Measurements from ENCODE around the gene PYHIN1. TPM values are rescaled to one million over a fixed set of nuclear protein-coding genes. Genes with fewer than 3 reads are reported as not detected.

Gene PYHIN1
- polyA plus RNA-seq, 1 of the 3 experiments (the other 2 are of a cell fraction), result not detected

- H3K4me2 ChIP-seq, result peak overlapping the region; percentile 85
These were observed 67.4 kb downstream of the PYHIN1 start for GRCh38 chr1:158998781-158999161.

More at GRCh38 chr1:158998781-158999161, 67.4 kb downstream of the PYHIN1 start:
- Histone ChIP-seq H3K27ac (ENCODE audit: low read depth in 2 of 2, low read length in 1 of 2) (peak overlapping the region; percentile 91 to 97), H3K4me1 (ENCODE audit: control insufficient read depth in 1 of 2, insufficient read depth in 2 of 2, low read depth in 1 of 2, low read length in 1 of 2) (peaks cover 0 to 6% of the 10 kb centered on the region in 2 experiments; a peak in 3 of 4 replicates), H2AFZ (ENCODE audit: low read depth) (peak overlapping the region; percentile 96), H3K9me2 (no peaks in the 10 kb centered on the region), H3K79me2 (ENCODE audit: insufficient read depth) (no peaks in the 10 kb centered on the region), H4K20me1 (ENCODE audit: insufficient read depth) (no peaks in the 10 kb centered on the region), H3K9ac (peak overlapping the region; percentile 73), H3K9me3 (no peaks in the 10 kb centered on the region), H3K36me3 (replicated peaks in 1 of 2; ENCODE audit: control insufficient read depth in 1 of 2, insufficient read depth in 2 of 2, low read length in 1 of 2) (no peaks in the 10 kb centered on the region), H3F3A (replicated peaks; ENCODE audit: insufficient read depth) (peaks cover 11% of the 10 kb centered on the region), H3K27me3 (ENCODE audit: insufficient read depth) (no peaks in the 10 kb centered on the region), H3K4me3 (ENCODE audit: low read depth in 2 of 2, low read length in 1 of 2) (peak overlapping the region; percentile 55 to 71)
- WGBS (ENCODE audit: low lambda C conversion rate), result 15% methylated on average over 13 of the region's 13 CpGs
- CTCF ChIA-PET, result interaction anchor here (0.7 to 1.7 kb wide), 15 partner anchors 9 to 794 kb away, joined by 3 to 20 read pairs (median 4); partner anchors contain the start of genes AIM2 and IFI16
- peak; percentile 33 for DNase-seq
- POLR2A ChIA-PET, result no interaction called here
- TF ChIP-seq TAF1 (IDR thresholded peaks at IDR 0.05; ENCODE audit: borderline replicate concordance, low read depth, low read length) (no peak), SMC3 (IDR thresholded peaks at IDR 0.05; ENCODE audit: low read depth, low read length) (peak; percentile 42; the same call in 1 of the 2 replicates), REST (IDR thresholded peaks at IDR 0.05; ENCODE audit: low read depth, low read length) (no peak), PBX3 (IDR thresholded peaks at IDR 0.05) (no peak), SIN3A (IDR thresholded peaks at IDR 0.05; ENCODE audit: borderline replicate concordance, low read depth, low read length) (no peak), JUND (IDR thresholded peaks at IDR 0.05) (no peak), RXRA (IDR thresholded peaks at IDR 0.05; ENCODE audit: borderline replicate concordance, low read depth) (no peak), EP300 (IDR thresholded peaks at IDR 0.05; ENCODE audit: borderline replicate concordance in 1 of 2, low read depth in 1 of 2, low read length in 1 of 2) (no peak), FOSL2 (IDR thresholded peaks at IDR 0.05; ENCODE audit: borderline replicate concordance, low read depth) (no peak), NRF1 (IDR thresholded peaks at IDR 0.05; ENCODE audit: low read depth, low read length) (peak; percentile 45; the same call in 1 of the 2 replicates), RAD21 (IDR thresholded peaks at IDR 0.05; ENCODE audit: low read length) (peak; percentile 79), MAX (IDR thresholded peaks at IDR 0.05; ENCODE audit: low read depth) (0 out of 2 replicates have a peak, but pooled peaks have one; percentile 31)
- TF ChIP-seq, protein P1, sequence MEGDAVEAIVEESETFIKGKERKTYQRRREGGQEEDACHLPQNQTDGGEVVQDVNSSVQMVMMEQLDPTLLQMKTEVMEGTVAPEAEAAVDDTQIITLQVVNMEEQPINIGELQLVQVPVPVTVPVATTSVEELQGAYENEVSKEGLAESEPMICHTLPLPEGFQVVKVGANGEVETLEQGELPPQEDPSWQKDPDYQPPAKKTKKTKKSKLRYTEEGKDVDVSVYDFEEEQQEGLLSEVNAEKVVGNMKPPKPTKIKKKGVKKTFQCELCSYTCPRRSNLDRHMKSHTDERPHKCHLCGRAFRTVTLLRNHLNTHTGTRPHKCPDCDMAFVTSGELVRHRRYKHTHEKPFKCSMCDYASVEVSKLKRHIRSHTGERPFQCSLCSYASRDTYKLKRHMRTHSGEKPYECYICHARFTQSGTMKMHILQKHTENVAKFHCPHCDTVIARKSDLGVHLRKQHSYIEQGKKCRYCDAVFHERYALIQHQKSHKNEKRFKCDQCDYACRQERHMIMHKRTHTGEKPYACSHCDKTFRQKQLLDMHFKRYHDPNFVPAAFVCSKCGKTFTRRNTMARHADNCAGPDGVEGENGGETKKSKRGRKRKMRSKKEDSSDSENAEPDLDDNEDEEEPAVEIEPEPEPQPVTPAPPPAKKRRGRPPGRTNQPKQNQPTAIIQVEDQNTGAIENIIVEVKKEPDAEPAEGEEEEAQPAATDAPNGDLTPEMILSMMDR (IDR thresholded peaks at IDR 0.05), result peak; percentile 99

Data from SK-N-SH (cell line).